Measurements from ENCODE around the gene NINJ2.

The NINJ2 gene

GRCh38 chr12:608921-609320 is 54.3 kb downstream of the NINJ2 start:
- DNase-seq (ENCODE audit: low read depth): no peak
- H3K4me3 ChIP-seq (ENCODE audit: low read depth, low read length): no peak overlapping the region
- TF ChIP-seq MYC (IDR thresholded peaks at IDR 0.05; ENCODE audit: low read depth, low read length): no peak
- TF ChIP-seq, protein P1, sequence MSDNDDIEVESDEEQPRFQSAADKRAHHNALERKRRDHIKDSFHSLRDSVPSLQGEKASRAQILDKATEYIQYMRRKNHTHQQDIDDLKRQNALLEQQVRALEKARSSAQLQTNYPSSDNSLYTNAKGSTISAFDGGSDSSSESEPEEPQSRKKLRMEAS (IDR thresholded peaks at IDR 0.05; ENCODE audit: low read depth, low read length): no peak
- no peak for TF ChIP-seq POLR2A (IDR thresholded peaks at IDR 0.05; ENCODE audit: extremely low read depth, insufficient read length)
- TF ChIP-seq, protein P2, sequence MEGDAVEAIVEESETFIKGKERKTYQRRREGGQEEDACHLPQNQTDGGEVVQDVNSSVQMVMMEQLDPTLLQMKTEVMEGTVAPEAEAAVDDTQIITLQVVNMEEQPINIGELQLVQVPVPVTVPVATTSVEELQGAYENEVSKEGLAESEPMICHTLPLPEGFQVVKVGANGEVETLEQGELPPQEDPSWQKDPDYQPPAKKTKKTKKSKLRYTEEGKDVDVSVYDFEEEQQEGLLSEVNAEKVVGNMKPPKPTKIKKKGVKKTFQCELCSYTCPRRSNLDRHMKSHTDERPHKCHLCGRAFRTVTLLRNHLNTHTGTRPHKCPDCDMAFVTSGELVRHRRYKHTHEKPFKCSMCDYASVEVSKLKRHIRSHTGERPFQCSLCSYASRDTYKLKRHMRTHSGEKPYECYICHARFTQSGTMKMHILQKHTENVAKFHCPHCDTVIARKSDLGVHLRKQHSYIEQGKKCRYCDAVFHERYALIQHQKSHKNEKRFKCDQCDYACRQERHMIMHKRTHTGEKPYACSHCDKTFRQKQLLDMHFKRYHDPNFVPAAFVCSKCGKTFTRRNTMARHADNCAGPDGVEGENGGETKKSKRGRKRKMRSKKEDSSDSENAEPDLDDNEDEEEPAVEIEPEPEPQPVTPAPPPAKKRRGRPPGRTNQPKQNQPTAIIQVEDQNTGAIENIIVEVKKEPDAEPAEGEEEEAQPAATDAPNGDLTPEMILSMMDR (IDR thresholded peaks at IDR 0.05; ENCODE audit: low read depth, low read length): no peak

DNA sequence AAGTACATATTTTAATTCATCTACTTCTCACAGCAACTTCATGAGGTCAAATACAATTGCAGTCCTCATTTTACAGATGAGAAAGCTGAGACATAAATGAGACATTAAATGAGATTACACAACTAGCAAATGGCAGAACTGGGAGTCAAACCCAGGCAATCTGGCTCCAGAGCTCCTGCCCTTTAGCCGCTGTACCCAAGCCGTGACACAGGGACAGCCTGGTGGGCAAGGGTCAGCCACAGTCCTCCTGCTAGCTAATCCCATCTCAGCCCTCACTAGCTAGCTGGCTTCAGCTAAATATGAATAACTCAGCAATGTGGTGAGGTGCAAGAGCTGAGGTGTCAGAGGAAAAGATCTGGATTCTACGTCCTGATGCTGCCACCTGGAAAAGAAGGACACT is 54.8 kb downstream of the NINJ2 start:
- DNase-seq (ENCODE audit: low read depth): no peak
- no peak for TF ChIP-seq POLR2A (IDR thresholded peaks at IDR 0.05; ENCODE audit: extremely low read depth, insufficient read length)
- TF ChIP-seq, protein P2 (IDR thresholded peaks at IDR 0.05; ENCODE audit: low read depth, low read length): no peak
- TF ChIP-seq, protein P1 (IDR thresholded peaks at IDR 0.05; ENCODE audit: low read depth, low read length): no peak
- TF ChIP-seq MYC (IDR thresholded peaks at IDR 0.05; ENCODE audit: low read depth, low read length): no peak
- H3K4me3 ChIP-seq (ENCODE audit: low read depth, low read length): no peak overlapping the region

GRCh38 chr12:607541-608001 is 55.7 kb downstream of the NINJ2 start:
- DNase-seq (ENCODE audit: low read depth): no peak
- TF ChIP-seq POLR2A (IDR thresholded peaks at IDR 0.05; ENCODE audit: extremely low read depth, insufficient read length) (no peak), MYC (IDR thresholded peaks at IDR 0.05; ENCODE audit: low read depth, low read length) (no peak)
- TF ChIP-seq, protein P2 (IDR thresholded peaks at IDR 0.05; ENCODE audit: low read depth, low read length): no peak
- TF ChIP-seq, protein P1 (IDR thresholded peaks at IDR 0.05; ENCODE audit: low read depth, low read length): no peak
- no peak overlapping the region for H3K4me3 ChIP-seq (ENCODE audit: low read depth, low read length)

- H3K4me3 ChIP-seq (ENCODE audit: low read depth, low read length): no peak overlapping the region
- TF ChIP-seq, protein P1 (IDR thresholded peaks at IDR 0.05; ENCODE audit: low read depth, low read length): no peak
- TF ChIP-seq POLR2A (IDR thresholded peaks at IDR 0.05; ENCODE audit: extremely low read depth, insufficient read length) (no peak), MYC (IDR thresholded peaks at IDR 0.05; ENCODE audit: low read depth, low read length) (no peak)
- TF ChIP-seq, protein P2 (IDR thresholded peaks at IDR 0.05; ENCODE audit: low read depth, low read length): no peak
Measured at GRCh38 chr12:604956-605355, 58.3 kb downstream of the NINJ2 start.

DNA sequence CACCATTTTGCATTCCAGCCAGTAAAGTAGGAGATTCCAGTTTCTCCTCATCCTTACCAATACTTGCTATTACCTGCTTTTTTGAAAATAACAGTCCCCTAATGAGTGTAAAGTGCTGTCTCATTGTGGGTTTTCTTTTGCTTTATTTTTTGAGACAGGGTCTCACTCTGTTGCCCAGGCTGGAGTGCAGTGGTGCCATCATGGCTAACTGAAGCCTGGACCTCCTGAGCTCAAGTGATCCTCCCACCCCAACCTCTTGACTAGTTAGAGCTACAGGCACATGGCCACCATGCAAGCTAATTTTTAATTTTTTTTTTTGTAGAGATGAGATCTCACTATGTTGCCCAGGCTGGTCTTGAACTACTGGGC is 60.6 kb downstream of the NINJ2 start:
- no peak for DNase-seq (ENCODE audit: low read depth)
- TF ChIP-seq MYC (IDR thresholded peaks at IDR 0.05; ENCODE audit: low read depth, low read length): no peak
- TF ChIP-seq, protein P2 (IDR thresholded peaks at IDR 0.05; ENCODE audit: low read depth, low read length): no peak
- TF ChIP-seq, protein P1 (IDR thresholded peaks at IDR 0.05; ENCODE audit: low read depth, low read length): no peak
- no peak for TF ChIP-seq POLR2A (IDR thresholded peaks at IDR 0.05; ENCODE audit: extremely low read depth, insufficient read length)
- no peak overlapping the region for H3K4me3 ChIP-seq (ENCODE audit: low read depth, low read length)

More at GRCh38 chr12:604956-605355, 58.3 kb downstream of the NINJ2 start:
- no peak for DNase-seq (ENCODE audit: low read depth)
